ENCODE results near the gene MAFB. TPM values are rescaled to one million over a fixed set of nuclear protein-coding genes. Genes with fewer than 3 reads are reported as not detected.

MAFB gene
- polyA plus RNA-seq, 3 donors, result 118 to 144 (median 123) TPM

DNA sequence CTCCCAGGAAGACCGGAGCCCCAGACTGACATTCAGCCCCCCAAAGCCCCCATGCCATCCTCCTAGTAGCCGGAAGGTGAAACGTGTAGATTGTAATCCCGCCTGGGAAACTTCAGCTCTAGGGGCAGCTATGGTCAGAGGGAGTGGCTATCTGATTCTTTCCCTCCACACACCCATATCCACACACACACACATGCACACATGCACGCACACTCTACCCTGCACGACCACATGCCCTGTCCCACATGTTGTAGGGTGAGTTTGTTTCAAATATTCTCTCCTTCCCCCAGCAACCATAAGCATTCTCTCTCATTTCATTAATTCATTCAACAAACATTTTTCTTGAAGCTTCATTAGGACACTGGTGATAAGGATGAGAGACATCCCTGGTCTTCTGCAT lies 42.2 kb downstream of the MAFB start:
- DNase-seq (ENCODE audit: extremely low read depth in 1 of 11, low read depth in 9 of 11, low spot score in 4 of 11), result no peak

GRCh38 chr20:40646361-40646760 lies 42.7 kb downstream of the MAFB start:
- no peak for DNase-seq (ENCODE audit: extremely low read depth in 1 of 11, low read depth in 9 of 11, low spot score in 4 of 11)

DNA sequence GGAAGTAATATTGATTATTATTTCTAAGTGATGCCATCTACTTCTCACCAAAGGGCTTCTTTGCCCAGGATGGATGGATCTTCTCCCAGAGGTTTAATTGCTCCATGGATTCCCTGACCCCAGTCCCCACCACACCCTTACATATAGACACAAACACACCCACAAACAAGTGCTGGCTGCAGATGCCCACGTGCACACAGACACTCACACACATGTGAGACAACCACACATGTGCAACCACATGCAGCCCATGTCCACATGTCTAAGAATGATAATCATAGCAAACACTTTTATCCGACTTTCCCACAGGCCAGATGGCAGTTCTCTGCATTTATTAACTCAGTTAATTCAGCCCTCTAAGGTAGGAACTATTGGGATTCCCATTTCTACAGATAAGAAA lies 44.2 kb downstream of the MAFB start:
- no peak for DNase-seq (ENCODE audit: extremely low read depth in 1 of 11, low read depth in 9 of 11, low spot score in 4 of 11)

DNA sequence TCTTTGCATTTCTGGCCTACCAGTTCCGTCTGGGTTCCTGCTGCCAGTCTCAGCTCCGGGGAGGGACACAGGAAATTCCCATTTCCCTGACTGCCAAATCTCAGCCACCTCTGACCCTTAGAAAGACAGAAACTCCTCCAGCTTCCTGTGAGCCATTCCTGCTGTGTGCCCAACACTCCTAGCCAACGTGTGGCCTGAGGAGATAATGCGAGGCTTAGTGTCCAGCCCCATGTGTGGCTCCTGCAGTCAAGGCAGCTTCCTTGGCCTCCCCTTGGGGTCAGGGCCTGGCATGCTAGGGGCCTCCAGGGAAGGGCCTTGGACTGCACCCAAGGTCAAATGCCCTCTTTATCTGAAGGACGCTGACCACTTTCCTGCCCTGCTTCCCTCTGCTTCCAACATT lies 45.1 kb downstream of the MAFB start:
- no peak for DNase-seq (ENCODE audit: extremely low read depth in 1 of 11, low read depth in 9 of 11, low spot score in 4 of 11)

DNA sequence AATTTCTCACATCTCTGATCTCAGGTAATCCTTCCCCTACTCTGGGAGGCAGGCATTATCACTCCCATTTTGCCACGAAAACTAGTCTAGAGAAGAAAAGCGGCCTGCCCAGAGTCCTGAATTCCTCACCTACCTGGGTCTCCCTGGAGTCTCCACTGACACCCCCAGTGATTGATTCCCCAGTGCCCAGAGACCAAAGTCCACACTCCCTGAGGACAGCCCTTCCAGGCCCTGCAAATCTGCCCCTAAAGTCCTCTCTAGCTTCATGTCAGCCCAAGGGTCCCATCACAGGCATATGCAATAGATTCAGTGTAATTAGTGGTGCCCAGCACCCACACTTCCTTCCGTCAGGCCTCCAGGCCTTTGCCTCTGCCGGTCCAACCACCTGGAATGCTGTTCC lies 47.2 kb downstream of the MAFB start:
- DNase-seq (ENCODE audit: extremely low read depth in 1 of 11, low read depth in 9 of 11, low spot score in 4 of 11), result no peak

- DNase-seq (ENCODE audit: extremely low read depth in 1 of 11, low read depth in 9 of 11, low spot score in 4 of 11), result no peak
Observed at GRCh38 chr20:40641202-40641601, 47.8 kb downstream of the MAFB start.

- no peak for DNase-seq (ENCODE audit: extremely low read depth in 1 of 11, low read depth in 9 of 11, low spot score in 4 of 11)
Observed at GRCh38 chr20:40640667-40641066, 48.4 kb downstream of the MAFB start.

DNA sequence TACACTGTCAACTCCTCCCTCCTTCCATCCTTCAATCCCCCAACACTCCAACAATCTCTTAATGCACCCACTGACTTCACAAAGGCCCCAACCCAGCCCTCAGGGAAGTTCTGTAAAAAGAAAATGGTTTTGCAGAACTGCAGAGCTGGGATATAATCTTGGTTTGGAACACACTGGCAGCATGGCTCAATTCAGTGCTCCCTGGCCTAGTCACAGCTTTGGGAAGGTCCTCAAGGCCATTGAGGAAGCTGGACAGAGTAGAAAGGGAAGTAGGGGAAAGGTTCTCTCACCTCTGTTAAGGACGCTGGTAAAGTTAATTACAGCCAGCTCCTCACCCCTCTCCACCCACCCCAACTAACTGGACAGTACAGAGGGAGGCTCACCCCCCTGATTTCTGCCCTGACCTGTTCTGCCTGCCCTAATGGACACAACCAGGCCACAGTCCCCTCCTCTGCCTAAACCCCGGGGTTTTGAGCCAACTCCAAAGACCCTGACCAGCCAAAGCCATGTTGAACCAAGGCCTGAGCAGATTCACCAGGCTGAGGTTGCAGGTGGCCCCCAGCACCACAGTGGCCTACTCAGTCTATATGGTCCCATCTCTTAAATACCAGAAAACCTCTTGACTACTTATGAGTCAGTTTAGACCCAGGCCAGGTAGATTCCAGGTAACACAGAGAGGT lies 49.2 kb downstream of the MAFB start:
- DNase-seq (ENCODE audit: extremely low read depth in 1 of 11, low read depth in 9 of 11, low spot score in 4 of 11), result no peak

DNA sequence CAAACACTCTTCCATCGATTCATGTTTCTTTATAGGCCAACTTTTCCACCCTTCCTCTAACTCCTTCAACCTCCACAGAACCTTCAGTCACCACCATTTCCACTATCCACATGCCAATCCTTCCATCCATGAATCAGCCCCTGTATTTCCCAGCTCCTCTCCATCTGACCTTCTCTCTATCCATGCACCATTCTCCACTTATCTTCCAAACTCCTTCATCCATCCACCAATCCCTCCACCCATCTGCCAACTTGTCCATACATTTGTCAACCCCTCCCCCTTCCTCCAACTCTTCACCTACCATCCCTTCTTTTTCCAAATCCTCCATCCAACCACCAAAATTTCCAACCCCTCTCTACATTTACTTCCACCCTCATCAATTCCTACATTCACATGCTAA lies 49.9 kb downstream of the MAFB start:
- DNase-seq (ENCODE audit: extremely low read depth in 1 of 11, low read depth in 9 of 11, low spot score in 4 of 11), result no peak

DNA sequence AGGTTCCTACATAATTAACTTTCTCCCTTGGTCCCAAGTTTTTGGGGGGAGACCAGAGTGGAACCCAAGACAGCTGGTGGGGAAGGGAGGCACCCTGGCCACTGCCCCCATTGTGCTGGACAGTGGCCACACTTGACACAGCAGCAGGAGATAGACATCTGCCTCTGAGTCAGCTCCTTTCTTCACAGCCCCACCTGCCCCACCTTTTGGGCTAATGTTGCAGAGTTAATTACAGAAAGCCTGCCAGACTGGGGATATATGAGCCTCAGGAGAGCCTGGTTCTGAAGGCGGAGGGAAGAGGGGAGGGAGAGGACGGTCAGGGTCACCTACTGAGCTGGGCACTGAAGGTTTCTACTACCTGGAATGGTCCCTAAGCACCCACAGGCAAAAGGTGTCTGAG lies 50.6 kb downstream of the MAFB start:
- DNase-seq (ENCODE audit: extremely low read depth in 1 of 11, low read depth in 9 of 11, low spot score in 4 of 11), result no peak

DNA sequence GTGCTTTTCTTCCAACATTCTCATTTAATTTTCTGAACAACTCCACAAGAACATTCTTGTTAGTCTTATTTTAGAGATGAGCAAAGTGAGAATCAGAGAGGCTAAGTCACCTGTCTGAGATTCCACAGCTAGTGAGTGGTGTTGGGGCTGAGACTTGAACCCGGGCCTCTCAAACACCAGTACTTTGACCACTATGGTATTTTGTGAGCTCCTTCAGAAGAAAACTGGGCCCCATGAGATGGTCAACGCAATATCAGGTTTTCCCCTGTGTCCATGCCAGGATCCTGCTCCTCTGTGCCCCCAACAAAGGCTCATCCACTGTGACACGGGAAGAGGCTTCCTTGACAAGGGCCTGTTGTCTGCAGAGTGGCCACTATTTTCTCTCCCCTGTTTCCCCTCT lies 51.9 kb downstream of the MAFB start:
- DNase-seq (ENCODE audit: extremely low read depth in 1 of 11, low read depth in 9 of 11, low spot score in 4 of 11), result no peak

GRCh38 chr20:40636486-40636885 lies 52.5 kb downstream of the MAFB start:
- DNase-seq (ENCODE audit: extremely low read depth in 1 of 11, low read depth in 9 of 11, low spot score in 4 of 11), result no peak

DNA sequence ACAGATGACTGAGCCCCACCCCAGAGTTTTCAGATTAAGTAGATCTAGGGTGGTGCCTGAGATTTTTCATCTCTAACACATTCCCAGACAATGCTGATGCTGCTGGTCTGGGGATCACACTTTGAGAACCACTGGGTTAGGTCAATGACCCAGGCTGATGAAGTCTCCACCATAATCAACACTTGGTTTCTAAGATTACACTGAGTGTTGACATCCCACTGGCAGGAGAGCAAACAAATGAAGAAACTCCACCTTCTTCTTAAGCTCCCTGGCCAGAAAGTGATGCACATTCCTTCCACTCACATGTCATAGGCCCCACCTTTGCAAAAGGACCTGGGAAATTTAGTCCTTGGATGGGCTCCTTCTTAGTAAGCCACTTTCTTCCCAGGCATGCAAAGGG lies 53.1 kb downstream of the MAFB start:
- DNase-seq (ENCODE audit: extremely low read depth in 1 of 11, low read depth in 9 of 11, low spot score in 4 of 11), result no peak
